Stimulated activated CD4-positive, alpha-beta T cell treated with anti-CD3 and anti-CD28 coated beads, Interleukin-12 subunit alpha, Interleukin-12 subunit beta, amount 100 ng/mL, for 4 hours (primary cell): ENCODE data around the gene FCHSD2.

Source experiments
- DNase-seq: peaks from one replicate; pipeline ENCODE4 v3.0.0-alpha.2; 2020

The FCHSD2 gene

GRCh38 chr11:72962084-72962483, 180.0 kb downstream of the FCHSD2 start:
- no peak for DNase-seq

DNA sequence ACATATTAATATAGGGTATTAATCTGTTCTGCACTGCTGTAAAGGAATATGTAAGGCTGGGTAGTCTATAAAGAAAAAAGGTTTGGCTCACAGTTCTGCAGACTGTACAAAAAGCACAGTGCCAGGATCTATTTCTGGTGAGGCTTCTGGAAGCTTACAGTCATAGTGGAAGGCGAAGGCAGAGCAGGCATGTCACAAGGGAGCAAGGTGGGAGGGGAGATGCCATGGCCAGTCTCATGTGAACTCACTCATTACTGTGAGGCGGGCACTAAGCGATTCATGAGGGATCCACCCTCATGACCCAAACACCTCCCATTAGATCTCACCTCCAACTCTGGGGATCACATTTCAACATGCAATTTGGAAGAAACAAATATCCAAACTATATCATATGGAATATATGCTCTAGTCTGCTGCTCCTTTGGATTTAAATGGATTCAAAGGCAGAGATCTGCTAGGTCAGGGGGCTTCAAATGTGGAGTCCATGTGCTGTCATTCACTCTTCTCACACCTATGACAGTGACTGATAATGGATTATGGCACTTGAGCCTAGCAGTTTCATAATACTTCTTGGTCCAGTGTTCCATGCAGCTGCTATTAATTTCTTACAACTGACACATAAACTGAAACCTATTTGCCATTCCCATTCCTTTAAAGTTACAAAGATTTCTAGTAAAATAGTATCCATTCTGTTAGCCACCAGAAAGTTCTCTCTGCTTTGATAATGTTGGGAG, 182.0 kb downstream of the FCHSD2 start:
- DNase-seq = no peak

DNA sequence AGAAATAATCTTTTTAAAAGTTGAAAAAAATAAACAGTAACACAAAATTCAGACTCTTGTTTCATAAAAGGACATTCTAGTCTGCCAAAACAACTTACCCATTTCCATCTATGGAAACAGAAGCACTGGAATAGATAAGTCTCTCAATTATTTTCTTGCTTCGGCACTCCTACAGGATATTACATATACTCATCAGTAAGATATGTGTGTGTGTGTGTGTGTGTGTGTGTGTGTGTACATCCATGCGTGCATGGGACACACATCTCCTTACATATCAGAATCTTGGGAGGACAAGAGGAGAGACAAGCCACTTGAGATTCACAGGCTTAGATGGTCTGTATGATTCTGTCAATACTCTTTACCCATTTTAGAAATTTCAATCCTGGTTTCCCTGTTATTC, 183.3 kb downstream of the FCHSD2 start:
- DNase-seq = no peak

DNA sequence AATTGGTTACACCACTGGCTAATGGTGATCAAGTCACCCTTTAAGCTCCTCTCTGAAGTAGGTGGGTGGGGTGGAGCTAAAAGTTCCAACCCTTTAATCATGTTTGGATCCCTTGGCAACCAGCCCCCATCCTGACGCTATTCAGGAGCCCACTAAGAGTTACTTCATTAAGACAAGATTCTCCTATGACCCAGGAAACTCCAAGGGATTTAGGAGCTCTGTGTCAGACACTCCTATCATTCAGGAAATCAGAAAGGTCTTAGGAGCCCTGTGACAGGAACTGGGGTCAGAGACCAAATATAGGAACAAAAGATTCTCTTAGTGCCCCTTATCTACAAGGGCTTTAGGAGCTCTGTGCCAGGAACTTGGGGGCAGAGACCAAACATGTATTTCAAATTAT, 186.7 kb downstream of the FCHSD2 start:
- DNase-seq = no peak

GRCh38 chr11:72954860-72955259, 187.3 kb downstream of the FCHSD2 start:
- DNase-seq = no peak

GRCh38 chr11:72953637-72954036, 188.5 kb downstream of the FCHSD2 start:
- DNase-seq = no peak

DNA sequence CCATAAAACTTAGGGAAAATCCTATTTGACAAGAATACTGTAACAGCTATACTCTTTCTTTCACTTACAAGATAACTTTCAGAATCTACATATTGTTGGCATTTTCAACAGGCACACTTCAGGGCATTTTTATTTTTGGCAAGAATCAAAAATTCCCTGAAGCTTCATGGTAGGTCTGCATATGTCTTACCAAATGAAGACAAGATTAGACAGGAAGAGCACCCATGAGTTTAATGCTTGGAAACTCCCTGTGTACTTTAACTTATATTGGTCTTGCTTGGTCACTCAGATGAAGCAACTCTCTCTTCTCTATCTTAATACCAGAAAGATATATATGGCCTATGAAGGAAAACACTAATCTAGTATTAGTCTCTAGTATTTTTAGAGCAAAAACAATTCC, 190.2 kb downstream of the FCHSD2 start:
- DNase-seq = no peak

GRCh38 chr11:72951193-72951592, 190.9 kb downstream of the FCHSD2 start:
- DNase-seq = no peak

GRCh38 chr11:72950685-72951084, 191.4 kb downstream of the FCHSD2 start:
- DNase-seq = no peak

- no peak for DNase-seq
Measured at GRCh38 chr11:72947229-72947628, 194.9 kb downstream of the FCHSD2 start.

GRCh38 chr11:72943664-72944063, 198.5 kb downstream of the FCHSD2 start:
- DNase-seq = no peak

DNA sequence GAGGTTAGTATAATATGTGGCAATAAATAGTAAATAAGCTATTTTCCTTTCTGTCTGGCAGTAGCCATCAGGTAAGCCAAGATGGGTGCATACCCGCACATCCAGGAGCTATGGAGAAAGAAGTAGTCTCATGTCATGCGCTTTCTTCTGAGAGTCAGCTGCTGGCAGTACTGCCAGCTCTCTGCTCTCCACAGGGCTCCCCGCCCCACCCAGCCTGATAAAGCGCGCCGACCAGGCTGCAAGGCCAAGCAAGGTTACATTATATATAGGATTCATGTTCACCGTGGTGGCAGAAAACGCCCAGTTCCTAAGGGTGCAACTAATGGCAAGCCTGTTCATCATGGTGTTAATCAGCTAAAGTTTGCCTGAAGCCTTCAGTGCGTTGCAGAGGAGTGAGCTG, 201.7 kb downstream of the FCHSD2 start:
- DNase-seq = no peak

DNA sequence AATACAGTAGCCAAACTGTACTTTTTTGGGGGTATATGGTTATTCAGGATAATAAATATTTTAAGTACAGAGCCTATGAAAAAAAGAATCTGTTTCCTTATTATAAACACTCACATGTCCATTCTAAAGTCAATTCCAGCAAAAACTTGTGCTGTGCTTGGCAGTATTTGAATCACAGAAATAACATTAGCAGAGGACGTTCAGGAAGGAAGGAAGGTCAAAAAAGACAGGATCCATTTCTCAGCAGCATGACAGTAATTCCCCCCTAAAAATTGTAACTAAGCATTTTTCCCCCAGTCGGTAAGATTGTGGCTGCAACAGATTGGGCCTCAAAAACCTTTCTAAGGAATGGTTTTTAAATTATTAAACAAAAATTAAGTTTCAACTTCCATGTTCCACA, 203.1 kb downstream of the FCHSD2 start:
- DNase-seq = no peak

DNA sequence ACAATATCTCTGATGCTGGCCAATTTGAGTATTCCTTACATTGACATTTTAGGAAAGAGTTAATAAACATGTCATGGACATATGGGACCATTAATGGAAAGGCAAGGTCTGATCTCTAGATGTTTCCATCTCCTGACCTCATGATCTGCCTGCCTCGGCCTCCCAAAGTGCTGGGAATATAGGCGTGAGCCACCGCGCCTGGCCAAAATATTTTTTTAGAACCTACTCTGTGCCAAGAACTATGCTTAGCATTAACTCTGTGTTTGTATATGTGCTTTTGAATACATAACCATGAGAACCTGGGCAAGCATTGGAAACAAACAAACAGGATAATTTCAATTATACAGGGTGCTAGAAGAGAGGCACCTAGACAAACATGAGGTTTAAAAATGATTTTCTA, 204.7 kb downstream of the FCHSD2 start:
- no peak for DNase-seq

GRCh38 chr11:72935700-72936099, 206.4 kb downstream of the FCHSD2 start:
- DNase-seq = no peak

DNA sequence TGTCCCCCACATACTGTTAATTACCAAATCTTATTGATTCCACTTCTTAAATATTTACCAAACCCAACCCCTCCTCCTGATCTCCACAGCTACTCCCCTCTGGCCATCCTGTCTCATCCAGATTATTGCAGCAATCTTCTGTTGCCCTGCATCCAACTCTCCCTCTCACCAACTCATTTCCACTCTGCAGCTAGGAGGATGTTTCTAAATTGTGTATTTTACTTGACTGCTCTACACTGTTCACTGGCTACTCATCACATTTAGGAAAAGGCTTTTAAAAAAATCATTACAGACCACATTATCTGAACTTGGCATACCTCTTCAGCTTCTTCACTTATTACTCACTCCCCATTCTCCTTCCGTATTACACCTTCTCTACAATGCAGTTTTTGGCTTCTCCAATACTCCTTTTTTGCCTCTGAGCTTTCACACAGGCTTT, 210.0 kb downstream of the FCHSD2 start:
- no peak for DNase-seq

- no peak for DNase-seq
Measured at GRCh38 chr11:72930008-72930407, 212.1 kb downstream of the FCHSD2 start.

GRCh38 chr11:72929256-72929655, 212.9 kb downstream of the FCHSD2 start:
- DNase-seq = no peak

DNA sequence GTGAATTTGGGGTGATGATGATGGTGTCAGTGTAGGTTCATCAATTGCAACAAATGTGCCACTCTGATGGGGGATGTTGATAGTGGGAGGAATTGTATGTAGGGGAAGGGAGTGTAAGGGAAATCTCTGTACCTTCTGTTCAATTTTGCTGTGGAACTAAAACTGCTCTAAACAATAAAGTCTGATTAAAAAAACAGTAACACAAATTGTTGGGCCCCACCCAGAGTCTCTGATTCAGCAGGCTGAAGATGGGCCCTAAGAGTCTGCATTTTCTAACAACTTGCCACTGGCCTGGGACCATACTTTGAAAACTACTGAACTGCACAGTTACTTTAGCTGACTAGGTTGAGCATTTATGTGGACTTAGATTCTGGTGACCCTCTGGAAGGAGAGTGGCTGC, 214.7 kb downstream of the FCHSD2 start:
- DNase-seq = no peak

DNA sequence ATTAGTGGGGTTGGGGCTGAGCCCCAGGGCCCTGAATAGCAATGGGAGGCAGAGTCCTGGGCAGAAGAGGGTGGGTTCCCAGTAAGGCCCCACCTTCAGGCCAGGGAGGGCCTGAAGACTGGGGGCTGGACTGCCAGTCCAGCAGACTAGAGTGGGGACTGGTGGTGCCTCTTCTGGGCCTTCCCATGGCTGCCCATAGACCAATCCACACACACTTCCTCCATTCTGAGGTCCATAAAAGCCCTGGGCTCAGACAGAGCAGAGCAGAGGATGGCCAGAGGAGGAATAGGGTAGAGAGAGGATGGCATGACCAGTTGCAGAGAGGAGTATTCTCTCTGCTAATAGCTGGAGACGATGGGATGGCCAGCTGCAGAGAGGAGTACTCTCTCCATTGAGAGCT, 216.0 kb downstream of the FCHSD2 start:
- no peak for DNase-seq

DNA sequence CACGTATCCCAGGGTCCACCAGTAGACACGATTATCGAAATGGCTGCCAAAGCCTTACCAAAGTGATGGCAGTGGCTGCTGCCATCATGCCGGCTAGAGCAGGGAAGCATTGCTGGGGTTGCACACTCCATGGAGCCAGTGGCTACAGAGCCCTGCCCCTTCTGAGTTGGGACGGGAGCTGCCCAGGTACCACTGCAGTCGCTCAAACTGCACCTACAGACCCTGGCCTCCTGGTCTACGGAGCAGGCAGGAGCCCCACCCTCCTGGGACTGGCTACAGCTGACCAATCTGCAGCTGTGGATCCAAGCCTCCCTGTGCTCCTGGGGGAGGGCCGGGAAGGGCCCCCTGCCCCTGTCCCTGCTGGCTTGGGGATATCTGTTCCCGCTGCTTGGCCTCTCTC, 216.5 kb downstream of the FCHSD2 start:
- DNase-seq = no peak

GRCh38 chr11:72924568-72925190, 217.4 kb downstream of the FCHSD2 start:
- no peak for DNase-seq

GRCh38 chr11:72921028-72921716, 220.9 kb downstream of the FCHSD2 start:
- no peak for DNase-seq

- DNase-seq = no peak
Measured at GRCh38 chr11:72920001-72920400, 222.1 kb downstream of the FCHSD2 start.
